Fibroblast of gingiva (primary cell): Measurements from ENCODE around the gene SCAMP4.
"Not testable (repeated sequence)": the region's sequence is repeated elsewhere in the genome, so short reads cannot be mapped to it uniquely, and the experiment has no call there.

Source experiments
- DNase-seq: peaks from one replicate; pipeline ENCODE4 v3.0.0-alpha.2; 2011; ENCODE audit warnings: low read depth

SCAMP4 gene

DNA sequence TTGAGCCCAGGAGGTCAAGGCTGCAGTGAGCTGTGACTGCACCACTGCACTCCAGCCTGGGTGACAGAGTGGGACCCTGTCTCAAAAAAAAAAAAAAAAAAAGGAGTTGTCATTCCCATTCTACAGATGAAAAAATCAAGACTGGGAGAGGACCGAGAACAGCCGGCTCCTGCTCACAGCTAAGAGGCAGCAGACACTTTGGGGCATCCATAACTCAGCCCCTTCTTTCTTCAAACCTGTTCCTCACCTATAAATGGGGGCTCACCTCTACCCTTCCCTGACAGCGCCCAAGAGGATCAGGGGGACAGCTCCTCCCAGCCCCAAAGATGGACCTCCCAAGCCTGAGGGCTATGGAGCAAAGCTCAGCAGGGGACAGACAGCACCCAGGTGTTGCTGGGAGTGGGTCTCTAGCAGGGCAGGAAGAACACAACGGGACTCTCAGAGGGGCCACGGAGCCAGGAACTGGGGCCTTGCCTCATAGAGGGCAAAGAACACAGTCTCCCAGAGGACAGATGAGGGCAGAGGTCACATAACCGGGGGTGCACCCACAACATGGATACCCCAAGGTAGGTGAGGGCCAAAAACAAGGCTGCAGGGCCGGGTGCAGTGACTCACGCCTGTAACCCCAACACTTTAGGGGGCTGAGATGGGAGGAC is 38.4 kb upstream of the SCAMP4 start:
- DNase-seq: no peak

DNA sequence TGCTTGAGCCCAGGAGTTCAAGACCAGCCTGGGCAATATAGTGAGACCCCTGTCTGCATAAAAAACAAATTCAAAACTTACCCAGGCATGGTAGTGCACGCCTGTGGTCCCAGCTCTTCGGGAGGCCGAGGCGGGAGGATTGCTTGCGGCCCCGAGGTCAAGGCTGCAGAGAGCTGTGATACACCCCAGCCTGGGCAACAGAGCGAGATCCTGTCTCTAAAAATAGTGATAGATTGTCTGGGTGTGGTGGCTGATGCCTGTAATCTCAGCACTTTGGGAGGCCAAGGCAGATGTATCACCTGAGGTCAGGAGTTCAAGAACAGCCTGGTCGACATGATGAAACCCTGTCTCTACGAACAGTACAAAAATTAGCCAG is 37.9 kb upstream of the SCAMP4 start:
- no peak for DNase-seq

DNA sequence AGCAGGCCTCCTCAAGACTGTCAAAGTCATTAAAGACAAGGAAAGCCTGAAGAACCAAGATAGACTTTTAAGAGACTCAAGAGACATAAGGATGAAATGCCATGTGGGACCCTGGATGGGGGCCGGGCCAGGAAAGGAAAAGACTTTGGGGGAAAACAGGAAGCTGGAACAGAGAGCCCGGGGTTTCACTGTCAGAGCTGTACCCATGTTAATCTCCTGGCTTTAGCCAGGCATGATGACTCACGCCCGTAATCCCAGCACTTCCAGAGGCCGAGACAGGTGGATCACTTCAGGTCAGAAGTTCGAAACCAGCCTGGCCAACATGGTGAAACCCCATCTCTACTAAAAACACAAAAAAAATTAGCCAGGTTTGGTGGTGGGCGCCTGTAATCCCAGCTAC is 36.2 kb upstream of the SCAMP4 start:
- no peak for DNase-seq

DNA sequence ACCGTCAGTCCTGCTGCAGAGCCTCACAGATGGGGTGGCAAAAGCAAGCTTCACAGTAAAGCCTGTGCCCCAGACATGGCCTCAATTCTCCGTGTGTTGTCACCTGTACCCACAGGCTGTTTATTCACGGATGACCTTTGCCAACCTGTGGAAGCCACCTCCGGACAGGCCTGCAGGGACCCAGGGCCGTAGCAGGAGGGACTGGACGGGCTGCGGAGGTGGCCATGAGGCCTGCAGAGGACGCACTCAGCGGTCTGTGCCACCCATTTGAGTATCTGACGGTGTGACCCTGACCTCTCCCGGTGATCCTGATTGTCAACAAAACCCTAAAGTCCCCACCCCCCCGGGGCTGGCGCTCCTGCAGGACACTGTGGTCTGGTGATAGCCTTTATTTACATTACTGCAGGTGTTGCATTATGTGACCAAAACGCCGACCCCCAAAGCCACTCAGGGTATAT is 34.0 kb upstream of the SCAMP4 start:
- no peak for DNase-seq

DNA sequence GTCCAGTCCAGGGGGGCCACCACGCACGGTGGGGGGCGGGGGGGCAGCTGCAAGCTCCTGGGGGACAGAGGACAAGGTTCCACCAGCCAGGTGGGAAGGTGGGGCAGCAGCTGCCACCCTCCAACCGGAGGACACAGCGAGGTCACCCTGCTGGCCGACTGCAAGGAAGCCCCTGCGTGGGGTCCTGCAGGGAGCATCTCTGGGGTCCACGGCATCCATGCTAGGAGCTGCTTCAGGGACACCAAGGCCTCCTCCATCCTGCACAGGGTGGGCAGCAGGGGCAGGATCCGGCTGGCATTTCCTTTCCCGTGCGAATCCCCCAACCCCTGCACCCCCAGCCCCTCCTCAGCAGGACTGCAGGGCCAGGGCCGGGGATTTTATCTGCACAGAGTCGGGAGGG is 33.6 kb upstream of the SCAMP4 start:
- DNase-seq: no peak

DNA sequence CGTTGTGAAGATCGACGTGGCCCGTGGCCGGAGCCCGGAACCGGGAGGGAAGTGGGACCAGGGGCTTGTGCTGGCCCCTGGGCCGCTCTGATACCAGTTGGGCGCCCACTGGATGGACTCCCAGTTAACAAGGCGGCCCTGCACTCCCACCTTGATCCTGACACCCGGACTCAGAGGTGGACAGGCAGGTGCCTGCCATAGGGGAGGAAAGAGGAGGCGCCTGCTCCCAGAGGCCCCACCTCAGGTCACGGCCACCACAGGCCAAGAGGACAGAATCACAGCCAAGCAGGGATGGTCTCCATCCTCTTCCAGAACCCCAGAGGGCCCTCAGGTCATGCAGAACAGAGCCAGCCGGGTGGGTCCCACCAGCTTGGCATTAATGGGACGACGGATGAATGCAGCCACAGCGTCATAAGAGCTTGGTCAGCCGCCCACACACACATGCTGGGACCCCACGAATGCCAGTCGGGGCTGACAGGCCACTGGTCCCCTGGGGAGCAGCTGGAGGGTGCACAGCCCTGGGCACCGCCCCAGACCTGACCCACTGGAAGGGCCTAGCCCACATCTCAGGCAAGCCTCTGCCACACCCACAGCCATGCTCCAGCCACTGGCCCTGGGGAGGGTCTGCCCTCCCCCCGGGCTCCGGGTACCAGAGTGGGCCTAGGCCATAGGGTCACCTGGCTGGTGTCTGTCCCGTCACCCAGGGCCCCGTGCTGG is 32.2 kb upstream of the SCAMP4 start:
- no peak for DNase-seq

DNA sequence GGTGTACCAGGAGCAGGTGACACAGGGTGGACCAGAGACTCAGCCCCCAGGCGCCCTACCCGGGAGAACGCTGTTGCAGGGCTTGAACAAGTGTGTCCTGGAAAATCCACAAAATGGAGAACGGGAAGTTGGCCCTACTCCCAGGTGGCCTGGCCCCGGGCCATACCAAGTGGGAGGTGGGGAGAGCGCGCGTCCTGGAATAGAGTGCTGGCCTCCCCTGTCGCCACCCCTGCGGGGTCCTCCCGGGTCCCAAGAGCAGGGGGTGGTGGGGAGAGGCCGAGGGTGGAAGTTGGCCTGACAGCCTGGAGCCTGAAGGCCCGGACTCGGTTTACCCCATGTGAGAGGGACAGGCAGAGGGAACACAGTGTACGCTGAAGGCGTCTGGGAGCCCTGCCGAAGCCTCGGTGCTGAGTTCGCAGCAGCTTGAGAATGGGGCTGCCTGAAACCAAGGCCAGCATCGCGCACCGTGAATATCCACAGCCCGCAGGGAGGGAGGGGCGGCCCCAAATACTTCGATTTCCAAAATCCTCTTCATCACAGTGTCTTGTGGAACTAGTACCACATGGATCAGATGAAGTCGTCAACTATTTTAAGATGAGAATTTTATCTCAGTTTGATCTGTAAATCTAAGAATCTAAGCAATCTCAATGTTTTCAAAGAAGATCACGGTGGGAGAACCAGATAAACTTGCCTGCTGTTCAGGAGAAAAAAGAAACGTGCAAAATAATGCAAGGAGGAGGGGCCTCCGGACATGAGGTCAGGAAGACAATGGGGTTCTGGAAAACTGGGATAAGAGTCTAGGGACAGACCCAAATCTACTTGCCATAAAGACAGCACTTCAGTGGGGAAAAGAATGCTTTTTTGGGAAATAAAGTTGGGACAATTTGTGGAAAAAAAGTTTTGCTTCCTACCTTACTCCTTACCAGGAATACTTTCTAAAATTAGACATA is 31.4 kb upstream of the SCAMP4 start:
- DNase-seq: no peak

DNA sequence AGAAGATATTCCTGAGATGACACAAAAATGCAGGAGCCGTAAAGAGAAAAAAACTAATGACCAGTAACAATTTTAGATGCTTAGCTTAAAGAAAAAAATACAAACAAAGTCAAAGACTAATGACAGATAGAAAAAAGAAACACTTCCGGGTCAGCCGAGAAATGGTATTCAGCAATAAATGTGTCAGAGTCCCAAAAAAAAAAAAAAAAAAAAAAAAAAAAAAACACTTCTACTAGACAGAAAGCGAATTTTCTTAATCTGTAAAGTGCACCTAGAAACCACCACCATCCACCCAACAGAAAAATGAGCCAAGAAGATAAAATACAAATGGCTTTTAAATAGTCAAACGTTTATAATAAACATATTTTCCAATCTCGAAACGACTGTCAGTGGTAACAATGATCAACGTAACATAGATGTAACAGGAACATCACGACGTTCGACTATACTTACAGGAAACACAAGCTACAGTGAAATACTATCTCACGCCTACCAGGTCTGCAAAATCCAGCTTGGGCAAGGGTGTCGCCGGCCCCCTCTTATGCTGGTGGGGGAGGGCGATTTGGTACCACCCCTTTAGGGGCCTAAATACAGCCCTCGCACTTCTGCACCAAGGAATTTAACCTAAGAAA is 30.5 kb upstream of the SCAMP4 start:
- no peak for DNase-seq

DNA sequence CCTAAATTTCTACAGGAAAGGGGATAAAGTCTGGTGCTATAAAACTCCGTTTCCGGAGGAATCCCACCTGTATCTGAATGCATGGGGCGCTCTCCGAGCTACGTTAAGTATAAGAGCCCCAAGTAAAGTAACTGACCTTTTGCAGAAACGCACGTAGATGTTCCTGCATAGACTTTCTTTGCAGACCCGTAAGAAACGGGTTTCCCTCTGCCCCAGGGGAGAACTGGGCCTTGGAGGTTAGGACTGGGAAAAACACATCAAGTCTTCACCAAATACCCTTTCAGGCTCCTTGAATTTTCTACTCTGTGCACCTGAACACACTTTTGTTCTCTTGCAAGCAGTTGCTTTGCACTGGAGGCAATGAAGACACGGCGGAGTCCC is 29.9 kb upstream of the SCAMP4 start:
- not testable (repeated sequence) for DNase-seq

DNA sequence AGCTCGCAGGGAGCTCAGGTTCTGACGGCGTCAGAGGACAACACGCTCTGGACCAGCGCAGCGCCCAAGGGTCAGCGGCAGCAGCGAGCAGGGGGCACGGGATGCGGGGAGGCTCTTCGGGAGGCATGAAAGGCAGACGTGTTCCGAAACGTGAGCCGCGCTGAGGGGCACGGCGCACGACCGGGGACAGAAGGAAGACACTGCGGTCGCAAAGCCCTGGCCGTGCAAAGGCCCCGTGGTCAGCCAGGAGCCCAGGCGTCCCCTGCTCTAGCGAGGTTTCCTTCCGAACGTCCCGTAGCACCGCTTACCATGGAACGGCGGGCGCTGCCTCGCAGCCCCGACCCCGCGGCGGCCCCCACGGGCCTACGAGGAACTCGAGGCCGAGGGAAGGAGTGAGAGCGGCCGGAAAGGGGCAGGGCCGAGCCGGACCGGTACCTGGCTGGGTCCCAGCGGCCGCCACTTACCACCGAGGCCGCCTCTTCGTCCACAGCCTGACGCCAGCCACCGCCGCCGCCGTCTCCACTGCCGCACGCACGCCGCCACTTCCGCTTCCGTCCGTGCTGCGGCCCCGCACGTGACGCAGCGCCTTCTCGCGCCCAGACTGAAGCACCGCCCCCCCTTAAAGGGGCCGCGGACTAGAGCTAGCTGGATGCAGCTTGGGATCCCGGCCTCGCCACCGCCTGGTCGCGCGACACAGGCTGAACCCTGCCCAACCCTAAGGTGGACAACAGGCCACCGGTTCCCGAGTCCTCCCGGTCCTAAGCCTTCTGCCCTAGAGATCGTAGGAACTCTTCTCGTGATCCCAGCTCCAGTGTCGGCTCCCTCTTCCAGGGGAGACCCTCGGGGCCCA is 29.3 kb upstream of the SCAMP4 start:
- peak; percentile 90 for DNase-seq

DNA sequence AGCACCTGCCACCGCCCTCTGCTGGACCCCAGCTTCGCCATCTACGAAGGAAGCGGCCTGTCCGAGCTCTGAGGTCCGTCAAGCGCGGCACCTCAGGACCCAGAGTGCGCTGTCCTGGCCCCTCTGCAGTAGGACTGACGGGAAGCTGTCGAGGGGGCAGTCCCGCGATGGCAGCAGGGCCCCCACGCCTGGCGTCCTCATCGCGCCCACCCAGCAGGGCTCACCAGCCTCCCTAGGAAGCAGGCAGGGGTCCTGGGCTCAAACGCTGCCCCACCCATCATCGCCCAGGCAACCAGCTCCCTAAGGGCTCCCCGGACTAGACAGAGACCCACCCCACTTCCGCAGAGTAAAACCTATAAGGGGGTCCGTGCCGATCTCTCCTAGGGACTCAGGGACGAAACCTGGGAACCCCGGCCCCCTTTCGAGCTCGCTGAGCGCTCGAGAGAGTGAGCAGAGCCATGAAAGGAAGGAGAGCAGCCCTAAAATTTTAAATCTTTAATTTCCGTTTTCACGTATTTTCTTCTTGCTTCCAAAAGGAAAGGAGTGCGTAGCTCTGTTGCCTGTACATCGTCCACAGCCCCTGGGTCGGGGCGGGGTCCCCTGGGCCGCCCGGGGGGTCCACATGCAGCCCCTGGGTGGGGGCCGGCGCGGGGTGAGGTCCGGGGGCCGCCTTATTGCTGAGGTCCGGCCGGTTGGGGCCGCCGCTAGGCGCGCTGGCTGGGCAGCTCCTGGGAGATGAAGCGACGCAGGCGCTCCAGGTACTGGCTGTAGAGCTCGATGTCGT is 28.5 kb upstream of the SCAMP4 start:
- DNase-seq: not testable (repeated sequence)

DNA sequence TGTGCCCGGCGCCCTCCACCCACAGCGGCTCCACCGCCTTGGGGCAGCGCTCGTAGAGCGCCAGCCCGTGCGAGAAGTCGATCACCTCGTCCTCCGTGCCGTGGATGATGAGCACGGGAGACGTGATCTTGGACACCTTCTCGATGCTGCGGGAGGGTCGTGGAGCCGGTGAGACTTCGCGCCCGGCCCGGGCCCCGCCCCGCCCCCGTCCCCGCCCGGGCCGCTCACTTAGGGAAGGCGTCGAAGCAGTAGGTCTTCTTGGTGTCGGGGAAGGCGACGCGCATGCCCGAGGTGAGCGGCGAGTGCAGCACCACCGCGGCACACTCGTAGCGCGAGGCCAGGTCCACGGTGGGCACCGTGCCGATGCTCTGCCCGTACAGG is 27.9 kb upstream of the SCAMP4 start:
- not testable (repeated sequence) for DNase-seq

DNA sequence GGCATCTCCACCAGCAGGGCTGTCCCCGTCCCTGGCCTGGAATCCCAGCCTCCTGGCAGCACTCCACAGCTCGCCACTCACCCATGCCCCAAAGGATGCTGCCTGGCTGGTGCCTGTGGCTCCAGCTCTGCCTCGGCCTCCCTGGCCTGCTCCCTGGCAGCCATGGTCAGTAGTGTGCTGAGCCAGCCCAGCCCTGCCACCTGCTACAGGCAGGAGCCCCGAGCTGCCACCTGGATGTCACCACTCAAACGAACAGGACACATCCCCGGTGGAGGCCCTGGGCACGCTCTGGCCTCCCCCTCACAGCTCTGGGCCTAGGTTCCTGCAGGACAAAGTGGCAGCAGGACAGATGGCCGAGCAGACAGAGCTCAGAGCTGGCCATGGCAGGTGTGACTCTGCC is 26.6 kb upstream of the SCAMP4 start:
- not testable (repeated sequence) for DNase-seq

DNA sequence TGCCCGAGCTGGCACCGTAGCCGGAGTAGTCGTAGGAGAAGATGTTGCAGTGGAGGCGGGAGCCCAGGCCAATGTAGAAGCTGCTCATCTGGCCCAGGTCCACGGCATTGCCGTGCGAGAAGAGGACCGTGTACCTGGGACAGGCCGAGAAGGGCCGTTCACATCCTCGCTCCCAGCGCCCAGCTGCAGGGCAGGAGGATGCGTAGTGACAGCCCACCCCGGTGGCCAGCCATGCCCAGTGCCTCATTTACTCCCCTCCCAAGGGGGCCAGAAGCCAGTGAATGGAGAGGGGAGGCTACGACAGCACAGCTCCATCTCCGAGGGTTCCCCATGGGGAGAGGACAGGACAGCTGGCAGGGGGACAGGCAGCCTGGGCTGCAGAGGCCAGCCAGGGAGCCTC is 25.2 kb upstream of the SCAMP4 start:
- not testable (repeated sequence) for DNase-seq

DNA sequence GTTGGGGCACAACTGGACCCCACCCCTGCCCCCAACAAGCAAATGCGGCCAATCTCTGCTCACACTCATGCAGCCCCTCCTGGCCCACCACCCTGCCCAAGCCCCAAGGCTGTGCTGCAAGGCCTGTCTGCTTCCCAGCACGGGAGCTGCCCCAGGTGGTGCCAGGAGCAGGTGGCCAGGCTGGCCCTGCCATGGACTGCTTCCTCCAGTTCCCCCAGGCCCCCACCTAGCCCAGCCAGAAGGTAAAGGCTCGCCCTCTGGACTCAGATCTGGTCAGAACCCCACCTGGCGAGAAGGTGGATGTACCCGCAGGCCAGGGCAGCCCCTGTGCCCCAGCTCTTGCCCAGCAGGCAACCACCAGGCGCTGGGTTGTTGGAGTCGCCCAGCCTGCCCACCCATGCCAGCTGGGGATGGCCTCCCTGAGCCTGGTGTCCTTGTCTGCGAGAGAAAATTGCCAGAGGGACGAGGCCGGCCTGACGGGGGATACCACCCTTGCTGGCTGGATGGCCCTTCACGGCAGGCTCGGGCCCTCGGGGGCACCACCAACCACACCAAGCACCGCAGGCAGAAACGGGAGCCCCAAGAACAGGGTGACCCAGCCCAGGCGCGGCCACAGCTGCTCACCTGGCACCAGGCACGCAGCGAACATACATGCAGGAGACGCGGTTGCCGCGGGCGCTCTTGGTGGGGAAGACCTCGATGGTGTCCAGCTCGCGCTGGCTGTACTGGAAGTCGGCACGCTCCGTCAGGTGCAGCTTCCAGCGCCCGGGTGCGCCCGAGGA is 24.4 kb upstream of the SCAMP4 start:
- no peak for DNase-seq

DNA sequence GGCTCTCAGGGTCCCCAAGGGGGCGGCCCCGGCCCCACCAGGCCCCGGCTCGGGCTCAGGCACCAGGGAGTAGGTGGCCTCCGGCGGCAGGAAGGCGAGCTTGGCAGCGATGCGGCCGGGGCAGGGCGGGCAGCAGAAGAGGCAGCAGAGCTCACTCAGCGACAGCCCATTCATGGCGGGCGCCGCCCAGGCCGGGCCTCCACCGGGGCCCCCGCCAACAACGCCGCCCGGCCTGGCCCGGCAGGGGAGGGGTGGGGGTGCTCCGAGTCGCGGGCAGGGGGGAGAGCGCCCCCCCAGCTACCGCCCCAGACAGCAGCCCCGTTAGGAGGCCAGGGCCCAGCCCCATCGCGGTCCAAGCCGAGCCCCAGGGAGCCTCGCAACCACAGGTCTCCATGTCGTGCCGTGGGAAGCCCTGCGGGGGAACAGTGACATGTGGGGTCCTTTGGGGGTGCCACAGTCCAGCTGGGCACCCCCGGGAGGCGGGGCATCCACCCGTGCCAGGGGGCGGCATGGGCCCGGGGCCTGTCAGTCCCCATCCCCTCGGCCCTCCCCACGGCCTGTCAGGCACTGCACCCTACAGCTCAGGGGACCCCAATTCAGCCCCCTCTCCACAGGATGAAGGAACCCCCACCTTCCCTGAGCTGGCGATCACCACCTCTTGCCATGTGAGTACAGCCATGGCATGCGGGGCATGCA is 23.7 kb upstream of the SCAMP4 start:
- not testable (repeated sequence) for DNase-seq

DNA sequence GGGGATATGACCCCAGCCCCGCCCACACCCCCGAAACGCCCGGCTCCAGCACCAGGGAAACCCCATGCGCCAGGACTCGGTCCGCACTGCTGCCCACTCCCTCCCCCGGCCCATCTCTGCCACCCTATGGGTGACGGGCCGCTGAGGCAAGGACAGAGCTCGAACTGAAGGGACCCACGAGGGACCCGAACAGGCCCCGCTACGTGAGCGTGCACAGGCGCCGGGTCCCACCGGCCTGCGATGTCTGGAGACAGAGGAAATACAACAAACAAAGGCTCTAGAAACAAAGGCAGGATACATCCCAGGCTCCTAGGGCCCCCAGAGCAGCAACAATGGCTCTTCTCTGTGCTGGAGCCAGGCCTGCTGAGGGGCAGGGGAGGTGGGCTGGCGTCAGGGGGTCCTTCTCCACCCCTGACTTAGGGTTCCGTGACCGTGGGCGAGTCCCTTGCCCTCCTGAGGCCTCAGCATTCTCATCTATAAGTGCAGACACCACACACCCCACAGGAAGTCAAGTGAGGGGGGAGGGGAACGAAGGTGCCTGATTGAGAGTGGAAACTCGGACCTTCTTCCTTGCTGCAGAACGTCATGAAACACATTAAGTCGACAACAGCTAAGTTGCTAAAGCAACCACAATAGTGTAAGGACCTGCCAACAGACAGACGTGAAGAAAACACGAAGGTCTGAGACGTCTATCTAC is 23.0 kb upstream of the SCAMP4 start:
- DNase-seq: no peak
